Occipital lobe (tissue), 2 donors: ENCODE measurements around the gene FAM98B. TPM values are rescaled to one million over a fixed set of nuclear protein-coding genes. Genes with fewer than 3 reads are reported as not detected.
A peak's percentile ranks its signal among the peaks of the same experiment; 100 is the strongest.

ENCODE experiments used
- DNase-seq: peaks from one replicate; lab custom pipeline; 2025; lab: John Stamatoyannopoulos, UW
- total RNA-seq: library from RNA; depleted of rRNA; stranded (reverse); fragments of >200 nt; gene quantifications from one replicate; pipeline ENCODE4 v1.2.3, GENCODE V29; 2014

Gene FAM98B
- total RNA-seq, 1 donor from 2014 or later, result 47.9 TPM

GRCh38 chr15:38461066-38461833, 7.3 kb downstream of the FAM98B start:
- no peak for DNase-seq

DNA sequence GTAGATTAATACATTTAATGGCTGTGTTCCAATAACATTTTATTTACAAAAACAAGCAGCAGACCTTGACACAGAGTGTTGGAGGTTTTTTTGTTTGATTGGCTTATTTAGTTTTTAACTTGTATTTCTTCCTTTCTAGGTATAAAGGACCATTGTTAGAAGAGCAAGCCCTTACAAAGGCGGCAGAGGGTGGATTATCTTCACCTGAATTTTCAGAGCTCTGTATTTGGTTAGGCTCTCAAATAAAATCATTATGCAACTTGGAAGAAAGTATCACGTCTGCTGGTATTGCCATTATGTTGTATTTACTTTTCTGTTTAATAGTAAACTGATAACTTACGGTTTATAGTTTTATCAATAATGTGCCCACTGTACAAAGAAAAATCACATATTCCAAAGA, 10.0 kb downstream of the FAM98B start:
- no peak for DNase-seq

GRCh38 chr15:38464675-38465074, 10.7 kb downstream of the FAM98B start:
- DNase-seq, result no peak

DNA sequence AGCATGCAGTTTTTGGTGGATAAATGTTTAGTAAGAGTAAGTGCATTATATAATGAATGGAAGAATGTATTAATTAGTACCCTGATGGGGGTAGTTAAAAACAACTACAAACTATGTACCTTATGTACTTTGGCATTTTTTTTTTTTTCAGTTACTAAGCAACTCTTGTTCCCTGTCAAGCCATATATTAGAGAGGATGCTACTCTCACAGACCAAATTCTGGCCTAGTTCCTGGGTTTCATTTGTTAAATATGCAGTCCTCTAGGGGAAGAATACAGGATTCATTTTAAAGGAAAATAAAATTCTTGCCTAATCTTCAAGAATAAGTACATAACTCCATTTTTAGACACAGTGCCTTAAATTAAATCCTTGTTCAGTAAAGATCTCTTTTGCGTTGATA, 16.9 kb downstream of the FAM98B start:
- no peak for DNase-seq

- no peak for DNase-seq
Measured at GRCh38 chr15:38471974-38472373, 18.0 kb downstream of the FAM98B start.

DNA sequence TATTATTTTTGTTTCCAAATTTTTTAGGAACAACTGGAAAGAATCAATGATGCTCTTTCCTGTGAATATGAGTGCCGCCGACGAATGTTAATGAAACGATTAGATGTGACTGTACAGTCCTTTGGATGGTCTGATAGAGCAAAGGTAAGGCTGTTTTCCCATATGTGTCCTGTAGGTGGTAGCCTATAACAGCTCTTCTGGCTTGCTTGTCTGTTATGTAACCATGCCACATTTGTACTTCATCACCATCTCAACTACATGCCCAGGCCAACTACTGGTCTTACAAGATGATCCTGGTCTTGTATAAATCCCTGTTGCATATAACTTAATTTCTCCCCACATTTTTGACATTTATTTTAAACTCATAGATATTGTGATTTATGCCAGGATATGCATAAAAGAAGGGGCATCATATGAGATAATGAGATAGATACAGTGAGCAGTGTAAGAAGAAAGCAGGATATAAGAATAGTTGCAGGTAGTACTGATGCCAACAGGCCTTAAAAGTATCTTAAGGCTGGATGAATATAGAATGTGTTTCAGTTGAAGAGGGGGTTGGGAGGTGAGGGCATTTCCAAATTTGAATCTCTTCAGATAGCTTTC, 20.3 kb downstream of the FAM98B start:
- DNase-seq, result peak; percentile 15

- DNase-seq, result no peak
Measured at GRCh38 chr15:38475361-38475760, 21.4 kb downstream of the FAM98B start.

GRCh38 chr15:38476120-38476519, 22.2 kb downstream of the FAM98B start:
- DNase-seq, result no peak

DNA sequence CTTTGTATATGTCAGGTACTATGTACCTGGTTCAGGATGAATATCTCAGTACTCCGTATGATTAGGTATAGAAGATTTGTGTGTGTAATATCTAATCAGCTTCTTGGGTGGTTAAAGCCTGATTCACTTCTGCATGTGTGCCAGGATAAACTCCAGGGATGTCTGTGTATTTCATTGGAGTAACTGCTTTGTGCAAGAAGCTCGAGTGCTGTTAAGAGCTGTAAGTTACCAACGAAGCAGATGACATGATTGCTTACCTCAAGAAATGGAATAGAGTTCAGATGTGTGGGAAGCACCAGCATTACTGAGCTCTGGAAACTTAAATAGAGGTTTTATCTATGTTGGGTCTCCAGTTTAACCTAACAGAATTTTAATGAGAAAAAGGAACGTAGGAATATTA, 23.7 kb downstream of the FAM98B start:
- no peak for DNase-seq

GRCh38 chr15:38479266-38479665, 25.3 kb downstream of the FAM98B start:
- DNase-seq, result no peak

DNA sequence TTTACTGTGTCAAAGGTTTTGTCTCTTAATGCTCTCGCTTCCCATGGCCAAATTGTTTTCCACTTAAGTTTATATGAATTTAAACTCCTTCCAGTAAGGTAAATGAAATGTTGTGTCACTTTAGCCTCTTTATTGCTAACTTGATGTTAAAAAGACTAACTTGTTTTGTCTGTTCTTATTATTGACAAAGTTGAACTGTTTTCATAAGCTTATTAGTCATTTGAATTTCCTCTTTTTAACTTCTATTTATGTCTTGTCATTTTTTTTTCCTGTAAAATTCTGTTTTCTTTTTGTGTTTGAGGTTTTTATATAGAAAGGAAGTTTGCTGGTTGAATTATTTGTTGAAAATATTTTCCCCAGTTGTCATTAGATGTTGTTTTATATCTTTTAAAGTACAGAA, 25.8 kb downstream of the FAM98B start:
- no peak for DNase-seq

GRCh38 chr15:38481113-38481512, 27.2 kb downstream of the FAM98B start:
- no peak for DNase-seq

- DNase-seq, result no peak
Measured at GRCh38 chr15:38481761-38482160, 27.8 kb downstream of the FAM98B start.

DNA sequence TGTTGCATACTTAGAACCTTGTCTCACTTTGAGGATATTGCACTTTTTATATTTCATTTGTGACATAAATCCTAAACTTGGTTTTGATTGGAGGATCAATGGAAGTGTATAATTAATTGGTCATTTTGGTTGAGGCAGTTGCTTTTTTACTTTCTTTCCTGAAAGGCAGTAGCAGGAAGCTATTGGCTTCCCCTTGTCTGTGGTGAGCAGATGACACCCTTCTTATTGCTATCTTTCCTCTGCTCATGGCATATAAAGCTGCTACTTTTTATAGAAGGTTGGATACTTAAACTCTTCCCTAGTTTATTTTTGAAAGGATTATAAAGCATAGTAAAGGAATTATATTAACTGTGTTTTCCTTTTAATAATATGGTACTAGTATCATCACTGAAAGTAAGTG, 28.6 kb downstream of the FAM98B start:
- DNase-seq, result no peak

DNA sequence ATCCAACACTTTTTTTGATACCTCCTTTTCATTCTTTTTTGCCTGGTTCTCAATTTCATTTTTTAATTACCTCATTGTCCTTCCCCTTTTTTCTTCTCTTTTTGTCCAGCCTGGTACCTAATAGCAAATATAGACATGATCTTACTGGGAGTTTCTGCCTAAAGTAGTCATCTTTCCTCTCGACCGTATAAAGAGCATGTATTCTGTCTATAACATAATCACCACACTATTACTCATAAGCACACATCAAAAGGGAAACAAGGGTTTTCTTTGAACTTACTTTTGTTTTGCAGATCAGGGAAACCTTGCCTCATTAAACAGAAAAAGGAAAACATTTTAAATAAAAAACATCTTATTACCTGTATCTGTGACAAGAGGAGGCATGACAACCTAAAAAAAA, 33.0 kb downstream of the FAM98B start:
- no peak for DNase-seq

- no peak for DNase-seq
Measured at GRCh38 chr15:38487378-38487777, 33.5 kb downstream of the FAM98B start.

- DNase-seq, result no peak
Measured at GRCh38 chr15:38490242-38490922, 36.5 kb downstream of the FAM98B start.

DNA sequence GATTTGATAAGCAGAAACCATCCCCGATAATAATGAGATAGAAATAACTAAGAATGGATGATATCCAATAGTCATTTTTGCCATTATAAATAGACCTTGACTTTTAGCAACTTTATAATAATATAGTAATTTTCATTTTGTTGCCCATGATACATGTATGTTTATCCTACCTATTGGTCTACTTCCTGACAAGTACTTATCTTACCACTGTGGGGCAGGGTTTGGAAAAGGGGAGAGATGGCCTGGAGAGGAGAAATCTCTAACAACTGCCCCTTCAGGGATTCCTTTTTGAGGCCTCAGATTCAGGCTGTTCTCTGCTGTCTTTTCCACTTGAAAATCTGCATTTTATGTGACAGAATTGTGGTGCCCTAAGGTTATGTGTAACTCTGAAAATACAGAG, 42.2 kb downstream of the FAM98B start:
- DNase-seq, result no peak

DNA sequence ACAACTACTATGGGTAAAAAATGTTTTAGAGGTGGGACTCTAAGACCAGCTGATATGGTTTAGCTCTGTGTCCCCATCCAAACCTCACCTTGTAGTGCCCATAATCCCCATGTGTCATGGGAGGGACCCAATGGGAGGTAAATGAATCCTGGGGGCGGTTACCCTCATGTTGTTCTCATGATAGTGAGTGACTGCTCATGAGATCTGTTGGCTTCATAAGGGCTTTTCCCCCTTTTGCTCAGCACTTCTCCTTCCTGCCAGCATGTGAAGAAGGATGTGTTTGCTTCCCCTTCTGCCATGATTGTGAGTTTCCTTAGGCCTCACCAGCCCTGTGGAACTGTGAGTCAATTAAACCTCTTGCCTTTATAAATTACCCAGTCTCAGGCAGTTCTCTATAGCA, 45.7 kb downstream of the FAM98B start:
- DNase-seq, result no peak

DNA sequence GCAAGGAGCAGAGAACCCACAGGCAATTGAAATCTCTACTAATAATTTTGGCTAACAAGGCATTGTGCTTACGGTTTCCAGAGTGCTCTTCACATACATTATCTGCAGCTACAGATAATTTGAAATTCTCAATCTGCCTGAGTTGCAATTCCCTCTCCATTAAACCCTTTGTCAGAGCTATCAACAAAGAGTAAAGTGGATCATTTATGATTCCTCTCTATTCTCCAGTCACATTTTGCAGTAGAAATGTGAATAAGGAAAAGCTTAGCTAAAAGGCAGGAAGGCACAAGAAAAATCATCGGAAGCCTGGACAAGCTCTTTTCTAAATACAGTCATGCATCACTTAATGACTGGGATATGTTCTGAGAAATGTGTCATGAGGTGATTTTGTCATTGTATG, 49.6 kb downstream of the FAM98B start:
- DNase-seq, result no peak

- DNase-seq, result no peak
Measured at GRCh38 chr15:38504680-38505467, 50.9 kb downstream of the FAM98B start.

DNA sequence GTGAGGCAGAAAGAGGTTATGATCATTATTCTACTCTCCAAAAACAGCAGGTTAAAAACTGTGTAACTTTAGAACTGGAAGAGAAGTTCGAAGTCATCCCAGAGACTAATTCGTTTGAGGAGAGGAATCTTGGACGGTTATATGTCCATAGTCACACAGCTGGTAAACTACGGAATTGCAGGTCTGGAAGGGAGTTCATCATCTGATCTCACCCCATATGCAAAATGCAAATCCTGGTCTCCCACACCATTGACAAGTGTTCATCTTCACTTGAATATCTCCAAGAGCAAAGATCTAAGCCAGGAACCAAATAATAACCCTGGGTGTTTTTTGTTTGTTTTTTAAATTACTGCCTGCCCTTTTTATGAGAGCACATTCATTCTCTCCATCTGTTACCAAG, 53.1 kb downstream of the FAM98B start:
- no peak for DNase-seq
